HG03103 (cell line): ENCODE data around the gene PAAF1.
A peak's percentile ranks its signal among the peaks of the same experiment; 100 is the strongest.

ENCODE experiments used
- ATAC-seq: cut with Tn5 transposase; IDR thresholded peaks from one replicate; pipeline ENCODE4 v1.9.1; 2021; ENCODE audit warnings: low read depth; ENCODE audit not compliant: unreplicated experiment

Gene PAAF1

GRCh38 chr11:73876424-73877310, at the start of gene PAAF1, which contains the start of gene COA4:
Gene PAAF1 (plus strand): TSS chr11:73876999. CDS start chr11:73877022, 23 bp downstream.
Gene COA4 (minus strand): TSS chr11:73876846. CDS start chr11:73873378, 3,468 bp downstream.
- peak; percentile 95 for ATAC-seq

- no peak for ATAC-seq
These were observed 46.5 kb upstream of the PAAF1 start for GRCh38 chr11:73830261-73830660.

GRCh38 chr11:73833067-73833466, 43.7 kb upstream of the PAAF1 start:
- ATAC-seq: no peak

GRCh38 chr11:73838443-73839122, 38.2 kb upstream of the PAAF1 start:
- no peak for ATAC-seq

GRCh38 chr11:73839123-73839457, 37.7 kb upstream of the PAAF1 start:
- no peak for ATAC-seq

- ATAC-seq: no peak
These were observed 25.6 kb upstream of the PAAF1 start for GRCh38 chr11:73851046-73851764.

GRCh38 chr11:73852049-73852448, 24.8 kb upstream of the PAAF1 start:
- ATAC-seq: no peak

- no peak for ATAC-seq
These were observed 22.1 kb upstream of the PAAF1 start for GRCh38 chr11:73854680-73855079.

- no peak for ATAC-seq
These were observed 20.7 kb upstream of the PAAF1 start for GRCh38 chr11:73856031-73856567.

- no peak for ATAC-seq
These were observed 17.1 kb upstream of the PAAF1 start for GRCh38 chr11:73859671-73860070.

GRCh38 chr11:73860202-73860601, 16.6 kb upstream of the PAAF1 start:
- ATAC-seq: no peak

- no peak for ATAC-seq
These were observed 13.8 kb upstream of the PAAF1 start for GRCh38 chr11:73862986-73863385.

- ATAC-seq: no peak
These were observed 10.7 kb upstream of the PAAF1 start for GRCh38 chr11:73866095-73866579.

GRCh38 chr11:73866586-73866996, 10.2 kb upstream of the PAAF1 start:
- ATAC-seq: no peak

- ATAC-seq: no peak
These were observed 7.4 kb upstream of the PAAF1 start for GRCh38 chr11:73869332-73869949.

GRCh38 chr11:73870261-73870660, 6.5 kb upstream of the PAAF1 start:
- ATAC-seq: no peak

GRCh38 chr11:73872749-73873357, 3.9 kb upstream of the PAAF1 start:
- no peak for ATAC-seq

GRCh38 chr11:73875380-73875779, 1.4 kb upstream of the PAAF1 start:
- no peak for ATAC-seq

- ATAC-seq: no peak
These were observed 959 bp upstream of the PAAF1 start for GRCh38 chr11:73875840-73876239.

GRCh38 chr11:73878771-73879170, 2.0 kb downstream of the PAAF1 start:
- no peak for ATAC-seq
